GM21515 (cell line): ENCODE data around the gene KCNMA1.

Experiments
- ATAC-seq: cut with Tn5 transposase; IDR thresholded peaks from one replicate; pipeline ENCODE4 v1.9.1; 2021; ENCODE audit not compliant: unreplicated experiment

Gene KCNMA1

GRCh38 chr10:77494756-77495541, 142.7 kb downstream of the KCNMA1 start:
- ATAC-seq, result no peak

- ATAC-seq, result no peak
Observed at GRCh38 chr10:77494327-77494726, 143.3 kb downstream of the KCNMA1 start.

GRCh38 chr10:77493851-77494261, 143.8 kb downstream of the KCNMA1 start:
- no peak for ATAC-seq

GRCh38 chr10:77493239-77493806, 144.3 kb downstream of the KCNMA1 start:
- ATAC-seq, result no peak

GRCh38 chr10:77492368-77492994, 145.1 kb downstream of the KCNMA1 start:
- no peak for ATAC-seq

- ATAC-seq, result no peak
Observed at GRCh38 chr10:77490534-77491314, 146.9 kb downstream of the KCNMA1 start.

- no peak for ATAC-seq
Observed at GRCh38 chr10:77486517-77486916, 151.1 kb downstream of the KCNMA1 start.

- ATAC-seq, result no peak
Observed at GRCh38 chr10:77485847-77486246, 151.8 kb downstream of the KCNMA1 start.

- no peak for ATAC-seq
Observed at GRCh38 chr10:77482072-77482471, 155.5 kb downstream of the KCNMA1 start.

GRCh38 chr10:77479586-77479985, 158.0 kb downstream of the KCNMA1 start:
- ATAC-seq, result no peak

- ATAC-seq, result no peak
Observed at GRCh38 chr10:77478962-77479359, 158.6 kb downstream of the KCNMA1 start.

GRCh38 chr10:77478247-77478961, 159.2 kb downstream of the KCNMA1 start:
- no peak for ATAC-seq

- no peak for ATAC-seq
Observed at GRCh38 chr10:77475522-77475921, 162.1 kb downstream of the KCNMA1 start.

GRCh38 chr10:77474939-77475338, 162.7 kb downstream of the KCNMA1 start:
- ATAC-seq, result no peak

- ATAC-seq, result no peak
Observed at GRCh38 chr10:77474386-77474785, 163.2 kb downstream of the KCNMA1 start.

GRCh38 chr10:77472146-77472545, 165.5 kb downstream of the KCNMA1 start:
- ATAC-seq, result no peak

- ATAC-seq, result no peak
Observed at GRCh38 chr10:77471069-77471536, 166.5 kb downstream of the KCNMA1 start.

- no peak for ATAC-seq
Observed at GRCh38 chr10:77467422-77467963, 170.1 kb downstream of the KCNMA1 start.

GRCh38 chr10:77463967-77464745, 173.5 kb downstream of the KCNMA1 start:
- ATAC-seq, result no peak

GRCh38 chr10:77463499-77463898, 174.1 kb downstream of the KCNMA1 start:
- no peak for ATAC-seq
